ENCODE results near the gene MEX3C.

GRCh38 chr18:51227660-51228059 lies 30.2 kb upstream of the MEX3C start:
- no peak for TF ChIP-seq CTCF (IDR thresholded peaks at IDR 0.05)
- TF ChIP-seq POLR2A (IDR thresholded peaks at IDR 0.05), result no peak
- TF ChIP-seq EP300 (IDR thresholded peaks at IDR 0.05), result no peak
